Measurements from ENCODE around the gene FAM177A1.
"Not testable (repeated sequence)": the region's sequence is repeated elsewhere in the genome, so short reads cannot be mapped to it uniquely, and the experiment has no call there.

Gene FAM177A1, protein sequence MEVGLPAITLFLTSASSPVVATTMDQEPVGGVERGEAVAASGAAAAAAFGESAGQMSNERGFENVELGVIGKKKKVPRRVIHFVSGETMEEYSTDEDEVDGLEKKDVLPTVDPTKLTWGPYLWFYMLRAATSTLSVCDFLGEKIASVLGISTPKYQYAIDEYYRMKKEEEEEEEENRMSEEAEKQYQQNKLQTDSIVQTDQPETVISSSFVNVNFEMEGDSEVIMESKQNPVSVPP

GRCh38 chr14:35046048-35046750 lies at the start of gene FAM177A1:
Gene FAM177A1 (plus strand): TSS chr14:35046272. CDS start chr14:35046464, 192 bp downstream.
- peak; percentile 100 for DNase-seq

DNA sequence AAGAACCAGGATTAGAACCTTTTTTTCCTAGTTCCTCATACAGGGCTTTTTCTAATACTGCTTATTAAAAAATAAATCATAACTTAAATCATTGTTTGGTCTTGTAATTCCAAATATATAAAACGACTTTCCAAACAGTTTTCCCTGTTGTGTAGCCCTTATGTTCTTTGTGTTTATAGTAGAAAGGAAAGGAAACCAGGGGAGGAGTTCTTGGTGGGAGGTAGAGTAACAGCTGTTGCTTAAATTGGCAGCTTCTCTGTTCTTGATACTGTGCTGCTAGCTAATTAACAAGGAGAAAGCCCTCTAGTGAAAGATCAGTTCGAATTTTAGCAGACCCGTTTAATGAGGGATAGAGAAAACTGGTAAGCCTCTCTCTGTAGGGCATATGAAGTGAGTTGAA lies 48.3 kb upstream of the FAM177A1 start:
- no peak for DNase-seq

DNA sequence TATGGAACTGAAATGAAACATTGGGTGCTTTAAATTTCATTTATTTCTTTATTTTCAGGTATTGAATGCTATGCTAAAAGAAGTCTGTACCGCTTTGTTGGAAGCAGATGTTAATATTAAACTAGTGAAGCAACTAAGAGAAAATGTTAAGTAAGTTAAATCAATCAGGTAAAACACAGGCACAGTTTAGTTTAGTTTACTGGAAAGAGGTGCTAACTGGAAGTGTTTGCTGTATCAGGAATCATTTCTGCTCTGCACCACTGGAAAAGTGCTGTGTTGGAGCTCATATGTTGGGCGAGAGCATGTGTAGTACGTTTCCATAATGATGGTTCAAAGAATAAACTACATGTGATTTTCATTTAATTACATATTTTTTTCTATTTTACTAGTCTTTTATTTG lies 46.6 kb upstream of the FAM177A1 start:
- no peak for DNase-seq

GRCh38 chr14:35001621-35002020 lies 44.5 kb upstream of the FAM177A1 start:
- DNase-seq: no peak

DNA sequence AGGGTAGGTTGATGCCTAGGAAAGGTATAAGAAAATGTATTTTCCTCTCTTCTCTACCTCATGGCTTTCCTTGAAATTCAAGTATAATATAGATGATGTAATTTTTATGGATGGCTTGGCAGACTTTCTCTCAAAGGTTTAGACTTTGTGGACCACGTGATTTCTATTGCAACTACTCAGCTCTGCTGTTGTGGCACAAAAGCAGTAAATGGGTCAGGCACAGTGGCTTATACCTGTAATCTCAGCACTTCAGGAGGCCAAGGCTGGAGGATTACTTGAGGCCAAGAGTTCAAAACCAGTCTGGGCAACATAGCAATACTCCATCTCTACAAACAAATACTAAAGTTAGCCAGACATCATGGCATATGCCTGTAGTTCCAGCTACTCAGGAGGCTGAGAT lies 41.2 kb upstream of the FAM177A1 start:
- DNase-seq: no peak

- DNase-seq: no peak
Observed at GRCh38 chr14:35016568-35016967, 29.5 kb upstream of the FAM177A1 start.

GRCh38 chr14:35020713-35021112 lies 25.4 kb upstream of the FAM177A1 start:
- no peak for DNase-seq

DNA sequence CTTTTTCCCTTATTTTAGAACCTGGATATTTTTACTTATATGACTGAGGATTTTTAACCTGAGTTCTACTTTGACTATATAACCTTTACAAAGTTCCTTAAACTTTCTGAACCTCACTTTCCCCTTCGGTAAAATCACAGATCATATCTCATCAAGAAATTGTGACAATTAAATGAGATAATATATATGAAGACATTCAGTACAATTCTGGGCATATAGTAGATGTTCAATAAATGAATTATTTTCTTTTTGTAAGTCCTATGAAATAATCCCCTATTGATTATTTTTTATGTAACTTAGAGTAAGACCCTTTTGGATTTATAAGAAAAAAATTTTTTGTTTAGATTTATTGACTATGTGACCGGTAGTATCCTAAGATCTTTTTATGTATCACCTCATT lies 17.6 kb upstream of the FAM177A1 start:
- DNase-seq: no peak

DNA sequence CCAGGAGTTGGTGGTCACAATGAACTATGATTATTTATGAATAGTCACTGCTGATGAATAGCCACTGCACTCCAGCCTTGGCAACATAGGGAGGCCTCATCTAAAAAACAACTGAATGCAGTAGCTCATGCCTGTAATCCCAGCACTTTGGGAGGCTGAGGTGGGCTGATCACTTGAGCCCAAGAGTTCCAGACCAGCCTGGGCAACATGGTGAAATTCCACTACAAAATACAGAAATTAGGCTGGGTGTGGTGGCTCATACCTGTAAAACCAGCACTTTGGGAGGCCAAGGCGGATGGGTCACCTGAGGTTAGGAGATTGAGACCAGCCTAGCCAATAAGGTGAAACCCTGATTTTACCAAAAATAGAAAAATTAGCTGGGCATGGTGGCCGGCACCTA lies 13.5 kb upstream of the FAM177A1 start:
- no peak for DNase-seq

- DNase-seq: no peak
Observed at GRCh38 chr14:35034440-35034833, 11.6 kb upstream of the FAM177A1 start.

GRCh38 chr14:35034944-35035554 lies 11.0 kb upstream of the FAM177A1 start:
- DNase-seq: not testable (repeated sequence)

DNA sequence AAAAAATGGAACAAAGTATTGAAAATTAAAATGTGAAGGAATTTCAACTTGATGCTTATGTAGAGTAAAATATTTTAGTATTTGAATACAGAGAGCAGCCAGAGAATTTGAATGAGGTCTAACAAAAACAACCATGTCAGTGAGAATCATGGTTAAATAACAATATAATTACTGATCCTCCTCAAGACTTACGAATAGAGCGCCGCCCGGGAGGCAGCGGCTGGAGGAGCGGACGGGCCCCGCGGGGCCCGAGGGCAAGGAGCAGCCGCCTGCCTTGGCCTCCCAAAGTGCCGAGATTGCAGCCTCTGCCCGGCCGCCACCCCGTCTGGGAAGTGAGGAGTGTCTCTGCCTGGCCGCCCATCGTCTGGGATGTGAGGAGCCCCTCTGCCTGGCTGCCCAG lies 7.8 kb upstream of the FAM177A1 start:
- not testable (repeated sequence) for DNase-seq

DNA sequence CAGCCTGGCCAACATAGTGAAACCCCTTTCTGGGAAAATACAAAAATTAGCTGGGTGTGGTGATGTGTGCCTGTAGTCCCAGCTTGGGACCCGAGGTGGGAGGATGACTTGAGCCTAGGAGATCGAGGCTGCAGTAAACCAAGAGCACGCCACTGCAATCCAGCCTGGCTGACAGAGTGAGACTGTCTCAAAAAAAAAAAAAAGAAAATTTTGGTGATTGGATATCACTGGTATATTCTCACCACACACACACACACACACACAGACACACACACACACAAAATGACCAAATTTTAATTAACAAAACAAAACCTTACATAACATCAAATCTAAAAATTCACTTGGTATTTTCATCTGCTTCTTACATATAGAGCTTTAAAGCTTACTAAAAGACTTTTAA lies 3.4 kb upstream of the FAM177A1 start:
- DNase-seq: no peak

DNA sequence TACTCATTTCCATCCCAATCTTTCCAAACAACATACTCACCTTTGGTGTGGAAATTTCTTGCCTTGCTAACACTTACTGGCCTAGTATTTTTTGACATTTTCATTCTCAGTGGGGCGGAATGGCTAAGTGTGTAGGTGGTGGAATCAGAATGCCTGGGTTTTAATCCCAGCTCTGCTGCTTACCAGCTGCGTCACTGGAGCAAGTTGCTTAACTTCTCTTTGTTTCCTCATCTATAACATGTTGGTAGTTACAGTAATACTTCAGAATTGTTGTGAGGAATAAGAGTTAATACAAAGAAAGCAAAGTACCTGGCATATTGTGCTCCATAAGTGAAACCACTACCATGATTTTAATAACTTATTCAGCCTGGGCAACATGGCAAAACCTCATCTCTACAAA lies 3.0 kb upstream of the FAM177A1 start:
- no peak for DNase-seq

DNA sequence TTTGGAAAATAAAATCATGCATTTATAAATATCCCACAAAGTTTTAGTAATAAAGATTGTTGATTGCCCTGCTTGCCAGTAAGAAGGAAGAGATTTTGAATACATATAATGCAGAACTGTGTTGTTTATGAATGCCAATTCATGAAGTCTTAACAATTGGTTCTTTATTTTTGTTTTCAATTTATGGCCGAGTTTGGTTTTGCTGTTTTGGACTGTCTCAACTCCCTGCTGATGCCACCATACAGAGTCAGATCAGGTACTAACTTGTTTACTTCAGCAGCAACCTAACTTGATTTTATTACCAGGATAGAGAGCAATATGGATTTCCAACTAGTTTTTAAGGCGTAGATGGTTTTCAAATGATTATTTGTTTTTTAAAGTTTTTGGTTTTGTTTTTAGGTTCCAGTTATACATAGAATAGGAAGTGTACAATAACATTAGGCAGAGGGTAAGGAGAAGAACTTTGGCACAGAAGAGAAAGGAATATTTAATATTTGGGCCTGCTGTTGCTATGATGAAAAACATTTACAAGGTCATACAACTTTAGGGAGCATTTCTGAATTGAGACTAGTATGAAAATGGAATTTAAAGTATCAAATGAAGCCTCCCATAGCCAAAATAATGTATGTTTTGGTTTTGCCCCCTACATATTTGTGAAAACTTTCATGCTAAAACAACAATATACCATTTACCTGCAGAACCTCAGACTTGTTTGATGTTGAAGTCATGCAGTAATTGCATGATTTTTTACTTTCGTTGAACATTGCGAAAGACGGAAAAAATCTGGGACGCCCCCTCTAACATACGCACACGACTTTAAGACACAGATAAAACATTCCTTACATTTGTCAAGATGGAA lies 904 bp upstream of the FAM177A1 start:
- no peak for DNase-seq

GRCh38 chr14:35045798-35046047 lies 349 bp upstream of the FAM177A1 start:
- no peak for DNase-seq

- DNase-seq: peak; percentile 69
Observed at GRCh38 chr14:35046751-35047536, 872 bp downstream of the FAM177A1 start.

DNA sequence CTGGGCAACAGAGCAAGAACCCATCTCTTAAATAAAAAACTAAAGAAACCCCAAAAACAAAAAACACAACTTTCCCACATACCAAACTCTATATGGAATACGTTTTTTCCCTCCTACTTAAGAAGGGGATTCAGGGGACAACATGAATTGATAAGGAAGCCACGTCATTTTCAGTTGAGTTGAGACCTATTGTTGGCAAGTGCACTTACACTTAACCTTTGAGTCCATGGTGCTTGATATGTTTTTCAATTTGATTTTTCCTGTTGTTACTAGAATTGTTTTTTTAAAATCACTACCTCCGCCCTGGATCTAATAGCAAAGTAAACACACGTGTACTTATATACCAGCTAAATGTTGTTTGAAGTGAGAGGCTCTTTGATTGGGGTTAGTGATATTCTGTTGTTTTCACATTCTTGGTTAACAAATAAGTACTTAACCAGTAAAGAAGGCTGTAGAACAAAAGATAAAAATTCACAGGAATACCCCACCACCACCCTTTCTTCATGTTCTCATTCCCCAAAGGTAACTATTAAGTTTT lies 2.0 kb downstream of the FAM177A1 start:
- no peak for DNase-seq

DNA sequence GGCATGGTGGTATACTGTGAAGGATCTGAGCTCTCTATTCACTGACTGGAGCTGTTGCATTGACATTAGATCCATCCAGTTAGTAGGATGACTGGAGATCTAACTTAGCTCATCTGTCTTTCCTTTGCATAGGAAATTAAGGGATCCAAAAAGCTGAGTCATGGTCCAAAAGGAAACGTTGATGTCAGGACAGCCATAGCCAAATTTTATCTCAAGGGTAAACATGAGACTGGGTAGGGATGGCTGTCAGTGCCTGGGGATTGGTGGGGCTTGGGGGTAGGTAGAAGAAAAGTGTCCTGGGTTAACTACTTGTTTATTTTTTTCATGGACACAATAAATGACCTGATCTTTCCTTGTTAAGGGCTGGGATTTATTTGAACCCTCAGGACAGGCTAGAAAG lies 4.6 kb downstream of the FAM177A1 start:
- no peak for DNase-seq

DNA sequence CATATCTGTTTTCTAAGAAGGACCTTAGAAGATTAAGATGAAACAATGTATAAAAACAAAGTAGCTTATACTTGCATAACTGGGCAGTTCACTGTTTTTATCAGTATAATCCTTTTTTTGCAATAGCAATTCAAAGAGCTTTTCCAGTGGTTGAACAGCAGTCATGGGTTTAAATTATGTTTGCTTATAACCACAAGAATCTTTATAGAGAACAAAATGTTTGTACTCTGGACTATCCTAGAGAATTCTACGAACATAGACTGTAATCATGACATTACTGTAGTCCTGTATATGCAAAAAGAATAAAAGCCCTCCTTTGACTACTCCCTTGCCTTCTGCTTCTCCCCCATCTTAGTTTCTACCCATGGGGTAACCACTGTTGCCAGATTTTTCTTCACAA lies 5.7 kb downstream of the FAM177A1 start:
- no peak for DNase-seq

GRCh38 chr14:35052637-35053036 lies 6.6 kb downstream of the FAM177A1 start:
- no peak for DNase-seq

DNA sequence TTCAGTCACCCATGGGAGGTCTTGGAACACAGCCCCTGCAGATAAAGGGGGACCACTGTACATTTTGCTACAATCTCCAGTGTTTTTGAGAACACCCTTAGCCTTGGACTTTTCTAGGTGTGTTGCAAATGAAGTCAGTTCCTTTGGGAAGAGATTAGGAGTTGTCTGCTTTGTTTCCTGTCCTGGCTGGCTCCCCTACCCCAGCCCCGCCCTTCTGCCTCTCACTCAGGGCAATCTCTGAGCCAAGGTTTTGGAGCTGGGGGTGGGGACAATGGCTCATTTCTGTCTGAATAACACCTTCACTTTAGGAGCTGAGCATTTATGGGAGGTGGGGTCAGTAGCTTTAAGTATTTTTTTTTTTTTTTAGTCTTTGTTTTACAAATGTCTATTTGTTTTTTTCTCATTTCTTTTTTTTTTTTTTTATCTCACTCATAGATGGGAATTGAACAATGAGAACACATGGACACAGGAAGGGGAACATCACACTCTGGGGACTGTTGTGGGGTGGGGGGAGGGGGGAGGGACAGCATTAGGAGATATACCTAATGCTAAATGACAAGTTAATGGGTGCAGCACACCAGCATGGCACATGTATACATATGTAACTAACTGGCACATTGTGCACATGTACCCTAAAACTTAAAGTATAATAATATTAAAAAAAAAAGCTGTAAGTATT lies 15.2 kb downstream of the FAM177A1 start:
- peak; percentile 6 for DNase-seq

Measured in DMS79 (cell line).